Vagina (tissue), 2 donors: Measurements from ENCODE around the gene MYO9A.

Experiments used
- POLR2A ChIP-seq, 2 donors: fragments of 450-650 bp; IDR thresholded peaks; one replicate each; pipeline ENCODE4 v1.6.1; 2017; ENCODE audit warnings: antibody characterized with exemption in 2 of 2, mild to moderate bottlenecking in 2 of 2, moderate library complexity in 2 of 2
- POLR2AphosphoS5 ChIP-seq, 2 donors: sonication (generic); formaldehyde crosslinking; IDR thresholded peaks; one replicate each; pipeline ENCODE4 v1.9.0; 2017; ENCODE audit warnings: antibody characterized with exemption in 2 of 2, mild to moderate bottlenecking in 2 of 2, low read depth in 1 of 2; ENCODE audit not compliant: insufficient read depth in 1 of 2
- TF ChIP-seq, protein P1 (sequence below), 3 experiments: fragments of 450-650 bp in 2 of 3; fragments of 200-600 bp in 1 of 3; sonication (generic) in 1 of 3; IDR thresholded peaks; one replicate each; pipeline ENCODE4 v1.5.1; 2017 to 2019; ENCODE audit warnings: antibody characterized with exemption in 3 of 3, mild to moderate bottlenecking in 2 of 3, moderate library complexity in 2 of 3

DNA sequence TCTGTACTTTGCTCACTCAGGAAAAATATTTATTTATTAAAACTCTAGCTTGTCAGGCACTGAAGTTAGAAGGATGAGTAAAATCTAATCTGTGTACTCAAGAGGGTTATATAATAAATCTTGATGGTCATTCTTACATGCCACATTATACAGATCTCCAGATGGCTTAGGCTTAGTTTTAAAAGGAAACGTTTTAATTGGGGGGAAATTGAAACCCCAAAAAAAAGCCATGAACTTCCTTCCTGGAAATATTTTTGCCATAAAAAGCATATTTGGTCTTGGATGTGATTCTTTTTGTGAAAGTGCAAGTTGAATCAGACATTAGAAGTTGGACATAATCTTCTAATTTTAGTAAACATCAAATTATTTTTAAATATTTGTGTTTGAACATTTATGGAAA, 6.3 kb upstream of the MYO9A start:
- no peak for TF ChIP-seq POLR2A (IDR thresholded peaks at IDR 0.05)
- TF ChIP-seq, protein P1, sequence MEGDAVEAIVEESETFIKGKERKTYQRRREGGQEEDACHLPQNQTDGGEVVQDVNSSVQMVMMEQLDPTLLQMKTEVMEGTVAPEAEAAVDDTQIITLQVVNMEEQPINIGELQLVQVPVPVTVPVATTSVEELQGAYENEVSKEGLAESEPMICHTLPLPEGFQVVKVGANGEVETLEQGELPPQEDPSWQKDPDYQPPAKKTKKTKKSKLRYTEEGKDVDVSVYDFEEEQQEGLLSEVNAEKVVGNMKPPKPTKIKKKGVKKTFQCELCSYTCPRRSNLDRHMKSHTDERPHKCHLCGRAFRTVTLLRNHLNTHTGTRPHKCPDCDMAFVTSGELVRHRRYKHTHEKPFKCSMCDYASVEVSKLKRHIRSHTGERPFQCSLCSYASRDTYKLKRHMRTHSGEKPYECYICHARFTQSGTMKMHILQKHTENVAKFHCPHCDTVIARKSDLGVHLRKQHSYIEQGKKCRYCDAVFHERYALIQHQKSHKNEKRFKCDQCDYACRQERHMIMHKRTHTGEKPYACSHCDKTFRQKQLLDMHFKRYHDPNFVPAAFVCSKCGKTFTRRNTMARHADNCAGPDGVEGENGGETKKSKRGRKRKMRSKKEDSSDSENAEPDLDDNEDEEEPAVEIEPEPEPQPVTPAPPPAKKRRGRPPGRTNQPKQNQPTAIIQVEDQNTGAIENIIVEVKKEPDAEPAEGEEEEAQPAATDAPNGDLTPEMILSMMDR (IDR thresholded peaks at IDR 0.05) = no peak
- TF ChIP-seq POLR2AphosphoS5 (IDR thresholded peaks at IDR 0.05; ENCODE audit: insufficient read depth in 1 of 2, low read depth in 1 of 2) = no peak
